ENCODE results near the gene AGAP9. TPM values are rescaled to one million over a fixed set of nuclear protein-coding genes. Genes with fewer than 3 reads are reported as not detected.
A peak's percentile ranks its signal among the peaks of the same experiment; 100 is the strongest.
"Not testable (repeated sequence)": the region's sequence is repeated elsewhere in the genome, so short reads cannot be mapped to it uniquely, and the experiment has no call there.

AGAP9 gene
- total and polyA plus RNA-seq, 8 donors = 6.3 to 45.9 (median 20.0) TPM

- intact Hi-C loops (cut with DNase I); DNase-seq; H3K9me3 ChIP-seq; H3K27ac ChIP-seq; H3K4me1 ChIP-seq; H3K36me3 ChIP-seq; H3K4me3 ChIP-seq; H3K27me3 ChIP-seq: not testable (repeated sequence)
- peak; percentile 49 for ATAC-seq
Measured at GRCh38 chr10:47462577-47463358, 60.7 kb downstream of the AGAP9 start.

GRCh38 chr10:47461261-47461687 is 62.2 kb downstream of the AGAP9 start:
- intact Hi-C loops (cut with DNase I); H3K27ac ChIP-seq: not testable (repeated sequence)

GRCh38 chr10:47458466-47459154 is 64.8 kb downstream of the AGAP9 start:
- Histone ChIP-seq H3K27ac (no peak overlapping the region), H3K4me1 (no peaks in the 10 kb centered on the region), H3K36me3 (no peaks in the 10 kb centered on the region), H3K4me3 (no peak overlapping the region), H3K9me3 (no peaks in the 10 kb centered on the region), H3K27me3 (no peaks in the 10 kb centered on the region)
- no peak for TF ChIP-seq CTCF (IDR thresholded peaks at IDR 0.05)
- intact Hi-C loops (cut with DNase I) = no loop called here
- DNase-seq (no peak), ATAC-seq (no peak)

More at GRCh38 chr10:47461261-47461687, 62.2 kb downstream of the AGAP9 start:
- DNase-seq = peak in 3 of 4 donors; percentile 22 to 58 (median 55)
- H3K36me3 ChIP-seq, H3K9me3 ChIP-seq, H3K27me3 ChIP-seq, H3K4me3 ChIP-seq, H3K4me1 ChIP-seq: not testable (repeated sequence)
- peak in 1 of 2 donors; percentile 15 for TF ChIP-seq CTCF (IDR thresholded peaks at IDR 0.05)
- peak; percentile 94 for ATAC-seq

GRCh38 chr10:47457826-47458225 is 65.6 kb downstream of the AGAP9 start:
- intact Hi-C loops (cut with DNase I) = no loop called here
- Histone ChIP-seq H3K27me3 (peaks cover 0 to 2% of the 10 kb centered on the region in 2 donors), H3K9me3 (no peaks in the 10 kb centered on the region), H3K36me3 (no peaks in the 10 kb centered on the region), H3K4me3 (no peak overlapping the region), H3K27ac (no peak overlapping the region), H3K4me1 (no peaks in the 10 kb centered on the region)
- no peak for TF ChIP-seq CTCF (IDR thresholded peaks at IDR 0.05)
- DNase-seq (no peak), ATAC-seq (no peak)

- no peak overlapping the region for H3K4me3 ChIP-seq
- intact Hi-C loops (cut with DNase I) = no loop called here
- H3K4me1 ChIP-seq = no peaks in the 10 kb centered on the region
- no peak overlapping the region for H3K27ac ChIP-seq
- no peak for TF ChIP-seq CTCF (IDR thresholded peaks at IDR 0.05)
- no peaks in the 10 kb centered on the region for H3K36me3 ChIP-seq
- H3K27me3 ChIP-seq = peaks cover 0 to 5% of the 10 kb centered on the region in 2 donors
- no peak for DNase-seq
- no peaks in the 10 kb centered on the region for H3K9me3 ChIP-seq
- ATAC-seq = no peak
Measured at GRCh38 chr10:47457528-47457820, 66.0 kb downstream of the AGAP9 start.

All from left lung (tissue), 10 donors.